SU-DHL-6 (cell line): ENCODE data around the gene TMEM182.

ENCODE experiments used
- H2AFZ ChIP-seq: fragments of 200-600 bp; sonication (generic); 2 replicates; pipeline ENCODE4 v1.6.1; 2014; ENCODE audit warnings: low read depth, mild to moderate bottlenecking, moderate library complexity, mixed read lengths, antibody characterized with exemption, low read length; ENCODE audit not compliant: severe bottlenecking
- H3F3A ChIP-seq: fragments of 200-600 bp; shearing (Covaris generic); 2 replicates; pipeline ENCODE4 v1.6.0; 2016; ENCODE audit warnings: antibody characterized with exemption, mild to moderate bottlenecking; ENCODE audit not compliant: insufficient read depth
- H3K27ac ChIP-seq: fragments of 200-600 bp; sonication (generic); 2 replicates; pipeline ENCODE4 v1.5.1; 2016; ENCODE audit warnings: low read depth, mild to moderate bottlenecking, low read length, moderate library complexity, mixed read lengths
- H3K27me3 ChIP-seq: fragments of 200-600 bp; sonication (generic), shearing (Covaris generic); 2 replicates; pipeline ENCODE4 v1.6.0; 2014; ENCODE audit warnings: mild to moderate bottlenecking, low read length
- H3K36me3 ChIP-seq: fragments of 200-600 bp; sonication (generic); 2 replicates; pipeline ENCODE4 v1.6.1; 2014; ENCODE audit warnings: mild to moderate bottlenecking, low read length, mixed read lengths
- H3K4me2 ChIP-seq: fragments of 300-600, 200-600 bp; shearing (Covaris generic), sonication (generic); 2 replicates; pipeline ENCODE4 v1.6.0; 2014; ENCODE audit warnings: low read length, low read depth, mild to moderate bottlenecking; ENCODE audit not compliant: poor library complexity, severe bottlenecking
- H3K4me3 ChIP-seq: fragments of 200-600 bp; sonication (generic); 2 replicates; pipeline ENCODE4 v1.5.1; 2014; ENCODE audit warnings: antibody characterized with exemption, low read length, mild to moderate bottlenecking, mixed read lengths; ENCODE audit not compliant: insufficient read depth, poor library complexity, severe bottlenecking
- H3K79me2 ChIP-seq: fragments of 200-600 bp; sonication (generic); 2 replicates; pipeline ENCODE4 v1.6.1; 2014; ENCODE audit warnings: mild to moderate bottlenecking, low read length, moderate library complexity; ENCODE audit not compliant: insufficient read depth
- H3K9ac ChIP-seq: fragments of 200-600 bp; sonication (generic); 2 replicates; pipeline ENCODE4 v1.7.0; 2014; ENCODE audit warnings: mild to moderate bottlenecking, low read length
- H3K9me2 ChIP-seq: fragments of 200-600 bp; sonication (generic); replicated peaks from 2 replicates; pipeline ENCODE4 v1.6.1; 2014; ENCODE audit warnings: low read length; ENCODE audit not compliant: insufficient read depth
- H3K9me3 ChIP-seq: fragments of 200-600 bp; sonication (generic); 2 replicates; pipeline ENCODE4 v1.6.1; 2014; ENCODE audit warnings: low read length, mixed read lengths; ENCODE audit not compliant: insufficient read depth
- H4K20me1 ChIP-seq: fragments of 200-600 bp; sonication (generic); 2 replicates; pipeline ENCODE4 v1.6.1; 2014; ENCODE audit warnings: low read depth, mild to moderate bottlenecking, antibody characterized with exemption, low read length, moderate library complexity, mixed read lengths
- EZH2phosphoT487 ChIP-seq: fragments of 200-600 bp; sonication (generic), shearing (Covaris generic); conservative IDR thresholded peaks from 2 replicates; pipeline ENCODE4 v1.6.1; 2018; ENCODE audit warnings: mild to moderate bottlenecking, antibody characterized with exemption, low read length, moderate library complexity, mixed read lengths
- TF ChIP-seq, protein P1 (sequence below): fragments of 200-600 bp; sonication (generic); IDR thresholded peaks from one replicate; pipeline ENCODE4 v1.5.1; 2017; ENCODE audit warnings: antibody characterized with exemption, mild to moderate bottlenecking, low read length, moderate library complexity; ENCODE audit not compliant: insufficient read depth, poor library complexity, severe bottlenecking

Gene TMEM182

GRCh38 chr2:102753563-102754159, 8.2 kb upstream of the TMEM182 start:
- TF ChIP-seq, protein P1, sequence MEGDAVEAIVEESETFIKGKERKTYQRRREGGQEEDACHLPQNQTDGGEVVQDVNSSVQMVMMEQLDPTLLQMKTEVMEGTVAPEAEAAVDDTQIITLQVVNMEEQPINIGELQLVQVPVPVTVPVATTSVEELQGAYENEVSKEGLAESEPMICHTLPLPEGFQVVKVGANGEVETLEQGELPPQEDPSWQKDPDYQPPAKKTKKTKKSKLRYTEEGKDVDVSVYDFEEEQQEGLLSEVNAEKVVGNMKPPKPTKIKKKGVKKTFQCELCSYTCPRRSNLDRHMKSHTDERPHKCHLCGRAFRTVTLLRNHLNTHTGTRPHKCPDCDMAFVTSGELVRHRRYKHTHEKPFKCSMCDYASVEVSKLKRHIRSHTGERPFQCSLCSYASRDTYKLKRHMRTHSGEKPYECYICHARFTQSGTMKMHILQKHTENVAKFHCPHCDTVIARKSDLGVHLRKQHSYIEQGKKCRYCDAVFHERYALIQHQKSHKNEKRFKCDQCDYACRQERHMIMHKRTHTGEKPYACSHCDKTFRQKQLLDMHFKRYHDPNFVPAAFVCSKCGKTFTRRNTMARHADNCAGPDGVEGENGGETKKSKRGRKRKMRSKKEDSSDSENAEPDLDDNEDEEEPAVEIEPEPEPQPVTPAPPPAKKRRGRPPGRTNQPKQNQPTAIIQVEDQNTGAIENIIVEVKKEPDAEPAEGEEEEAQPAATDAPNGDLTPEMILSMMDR, result peak; percentile 82
- no peak for TF ChIP-seq EZH2phosphoT487
- H4K20me1 ChIP-seq, result no peaks in the 10 kb centered on the region
- H3K36me3 ChIP-seq, result no peaks in the 10 kb centered on the region
- H3K9ac ChIP-seq, result no peak overlapping the region
- H3K9me2 ChIP-seq, result no peaks in the 10 kb centered on the region
- H3K9me3 ChIP-seq, result no peaks in the 10 kb centered on the region
- H2AFZ ChIP-seq, result no peak overlapping the region
- H3K4me2 ChIP-seq, result no peak overlapping the region
- H3K79me2 ChIP-seq, result peaks cover 14% of the 10 kb centered on the region
- no peaks in the 10 kb centered on the region for H3K27me3 ChIP-seq
- no peak overlapping the region for H3K27ac ChIP-seq
- H3K4me3 ChIP-seq, result no peak overlapping the region
- H3F3A ChIP-seq, result no peaks in the 10 kb centered on the region

GRCh38 chr2:102754456-102755145, 7.2 kb upstream of the TMEM182 start:
- no peak overlapping the region for H3K9ac ChIP-seq
- H2AFZ ChIP-seq, result no peak overlapping the region
- H3K36me3 ChIP-seq, result no peaks in the 10 kb centered on the region
- TF ChIP-seq, protein P1, result no peak
- no peak for TF ChIP-seq EZH2phosphoT487
- no peaks in the 10 kb centered on the region for H3K27me3 ChIP-seq
- H3K4me2 ChIP-seq, result no peak overlapping the region
- no peak overlapping the region for H3K4me3 ChIP-seq
- H4K20me1 ChIP-seq, result no peaks in the 10 kb centered on the region
- no peaks in the 10 kb centered on the region for H3F3A ChIP-seq
- H3K79me2 ChIP-seq, result peaks cover 14% of the 10 kb centered on the region
- H3K27ac ChIP-seq, result no peak overlapping the region
- no peaks in the 10 kb centered on the region for H3K9me2 ChIP-seq
- H3K9me3 ChIP-seq, result no peaks in the 10 kb centered on the region

DNA sequence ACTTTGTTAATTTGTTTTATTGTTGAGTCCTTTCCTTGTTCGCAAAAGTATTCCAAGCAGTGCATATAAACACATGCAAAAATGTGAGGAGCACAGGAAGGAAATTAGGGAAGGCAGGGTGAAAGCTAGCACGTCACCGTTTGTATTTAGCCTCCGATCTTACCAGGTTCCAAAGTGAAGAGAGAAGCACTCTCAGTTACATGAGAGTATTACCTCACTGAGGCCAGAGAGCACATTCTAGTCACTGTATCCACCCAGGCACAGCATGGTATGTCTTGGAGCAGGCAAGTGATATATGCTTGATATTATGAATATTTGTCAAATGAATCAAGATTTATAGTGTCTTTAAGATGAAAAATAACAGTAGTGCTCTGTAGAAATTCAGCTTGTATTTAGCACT, 6.5 kb upstream of the TMEM182 start:
- Histone ChIP-seq H3K27ac (no peak overlapping the region), H4K20me1 (no peaks in the 10 kb centered on the region), H3K9ac (no peak overlapping the region), H2AFZ (no peak overlapping the region), H3K36me3 (no peaks in the 10 kb centered on the region), H3F3A (no peaks in the 10 kb centered on the region), H3K79me2 (peaks cover 14% of the 10 kb centered on the region), H3K9me3 (no peaks in the 10 kb centered on the region), H3K4me2 (no peak overlapping the region), H3K9me2 (no peaks in the 10 kb centered on the region), H3K27me3 (no peaks in the 10 kb centered on the region), H3K4me3 (no peak overlapping the region)
- TF ChIP-seq, protein P1, result no peak
- no peak for TF ChIP-seq EZH2phosphoT487
